CD4-positive, alpha-beta T cell treated with Interleukin-12 subunit alpha and Interleukin-12 subunit beta, for 1 hour (primary cell): ENCODE results near the gene USP6NL.
"Not testable (repeated sequence)": the region's sequence is repeated elsewhere in the genome, so short reads cannot be mapped to it uniquely, and the experiment has no call there.

Experiments used
- DNase-seq: peaks from one replicate; pipeline ENCODE4 v3.0.0-alpha.2; 2020

The USP6NL gene

DNA sequence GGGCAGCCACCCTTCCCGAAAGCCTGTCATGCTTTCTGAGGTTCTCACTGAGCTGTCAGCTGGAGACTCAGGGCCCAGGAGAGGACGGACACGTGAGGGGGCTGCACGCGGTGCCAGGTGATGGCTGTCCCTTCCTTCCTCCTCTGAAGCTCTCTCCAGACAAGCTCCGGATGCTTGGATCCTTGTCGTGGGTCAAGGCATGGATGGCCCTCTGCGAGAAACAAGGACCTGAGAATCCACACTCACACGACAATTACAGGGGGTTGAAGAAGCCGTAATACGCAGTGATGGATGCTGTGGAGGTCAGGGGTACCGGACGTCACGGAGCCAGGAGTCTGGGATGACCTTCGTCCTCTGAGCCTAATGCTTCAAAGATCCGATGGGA, 170.3 kb downstream of the USP6NL start:
- no peak for DNase-seq

- peak; percentile 6 for DNase-seq
Observed at GRCh38 chr10:11440250-11441150, 170.9 kb downstream of the USP6NL start.

GRCh38 chr10:11439523-11440053, 171.9 kb downstream of the USP6NL start:
- DNase-seq, result no peak

DNA sequence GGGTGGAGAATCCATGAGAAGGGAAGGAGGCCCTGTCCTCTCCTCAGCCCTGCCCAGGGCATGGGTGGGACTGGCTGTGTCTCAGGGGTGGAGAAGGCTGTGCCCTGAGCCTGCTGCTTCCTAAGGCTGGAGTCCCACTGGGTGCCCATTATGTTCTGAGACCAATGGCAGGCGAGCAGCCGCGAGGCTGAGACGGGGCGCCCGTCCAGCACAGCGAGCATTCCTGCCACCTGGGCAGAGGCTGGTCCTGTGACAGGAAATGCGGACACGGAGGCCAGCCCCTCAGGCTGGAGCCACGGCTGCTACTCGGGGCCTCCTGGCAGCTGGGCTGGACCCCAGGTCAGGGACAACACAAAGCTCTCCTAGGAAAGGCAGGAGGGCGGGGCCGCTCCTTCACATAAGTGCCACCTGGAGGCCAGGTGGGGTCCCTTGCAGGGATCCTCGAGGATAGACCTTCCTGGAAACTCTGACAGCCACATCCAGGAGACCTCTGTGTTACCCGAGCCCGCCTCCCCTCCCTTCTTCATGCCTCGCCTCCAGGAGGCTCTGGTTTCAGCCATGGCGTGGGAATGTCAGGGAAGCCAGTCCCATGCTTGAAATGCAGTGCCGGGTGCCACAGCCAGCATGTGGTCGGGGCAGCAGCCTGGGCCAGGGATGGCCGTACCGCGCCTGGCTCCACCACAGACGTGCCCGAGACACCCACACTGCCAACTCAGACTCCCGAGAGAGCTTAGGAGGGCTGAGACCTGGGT, 173.9 kb downstream of the USP6NL start:
- DNase-seq, result no peak

- not testable (repeated sequence) for DNase-seq
Observed at GRCh38 chr10:11436445-11436844, 175.0 kb downstream of the USP6NL start.

- DNase-seq, result no peak
Observed at GRCh38 chr10:11435581-11435981, 175.9 kb downstream of the USP6NL start.

GRCh38 chr10:11434324-11434723, 177.1 kb downstream of the USP6NL start:
- DNase-seq, result no peak

DNA sequence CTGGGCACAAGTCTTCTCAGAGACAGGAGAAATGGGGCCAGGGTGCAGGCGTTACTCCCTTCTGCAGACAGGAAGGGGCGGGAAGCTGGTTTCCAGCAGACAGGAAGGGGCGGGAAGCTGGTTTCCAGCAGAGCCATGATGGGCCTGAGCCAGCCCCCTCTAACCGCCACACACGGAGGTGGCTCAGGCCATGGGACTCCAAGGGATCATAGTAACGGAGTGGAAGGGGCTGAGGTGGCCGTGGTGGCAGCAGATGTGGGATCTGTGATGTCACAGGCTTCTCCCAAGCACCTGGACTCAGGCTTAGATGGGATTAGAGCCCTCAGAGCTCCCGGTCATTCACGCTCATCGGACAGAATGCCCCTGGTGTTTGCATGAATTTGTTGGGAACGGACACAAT, 177.8 kb downstream of the USP6NL start:
- DNase-seq, result no peak

- no peak for DNase-seq
Observed at GRCh38 chr10:11431216-11431555, 180.3 kb downstream of the USP6NL start.

- no peak for DNase-seq
Observed at GRCh38 chr10:11430421-11431215, 180.8 kb downstream of the USP6NL start.

DNA sequence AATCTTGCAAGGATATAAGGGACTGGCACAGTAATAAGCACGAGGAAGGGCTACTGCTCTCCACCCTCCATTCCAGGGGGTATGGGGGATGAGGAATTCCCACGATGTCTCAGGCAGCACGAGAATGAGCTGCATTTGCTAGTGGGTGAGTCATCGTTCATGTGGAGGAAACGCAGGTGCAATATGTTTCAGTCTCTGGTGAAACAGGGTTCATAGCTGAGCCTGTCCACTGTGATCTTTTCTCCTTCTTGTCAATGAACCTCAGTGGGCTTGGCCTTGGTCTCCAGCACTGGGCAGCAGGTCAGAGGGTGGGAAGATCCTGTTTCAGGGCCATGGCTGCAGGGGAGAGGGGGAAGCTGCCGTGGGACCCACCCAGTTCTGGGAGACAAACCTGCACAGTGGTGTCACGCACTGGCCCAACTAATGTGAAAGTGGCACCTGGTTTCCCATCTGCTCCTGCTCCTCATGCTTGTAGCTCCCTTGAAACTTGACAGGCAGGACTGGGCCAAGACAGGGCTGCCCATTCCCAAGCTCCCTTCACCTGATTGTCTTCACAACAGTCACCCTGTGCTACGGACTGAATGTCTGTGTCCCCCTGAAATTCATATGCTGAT, 181.9 kb downstream of the USP6NL start:
- DNase-seq, result no peak

- DNase-seq, result no peak
Observed at GRCh38 chr10:11425676-11426075, 185.8 kb downstream of the USP6NL start.

- DNase-seq, result no peak
Observed at GRCh38 chr10:11425296-11425610, 186.2 kb downstream of the USP6NL start.

DNA sequence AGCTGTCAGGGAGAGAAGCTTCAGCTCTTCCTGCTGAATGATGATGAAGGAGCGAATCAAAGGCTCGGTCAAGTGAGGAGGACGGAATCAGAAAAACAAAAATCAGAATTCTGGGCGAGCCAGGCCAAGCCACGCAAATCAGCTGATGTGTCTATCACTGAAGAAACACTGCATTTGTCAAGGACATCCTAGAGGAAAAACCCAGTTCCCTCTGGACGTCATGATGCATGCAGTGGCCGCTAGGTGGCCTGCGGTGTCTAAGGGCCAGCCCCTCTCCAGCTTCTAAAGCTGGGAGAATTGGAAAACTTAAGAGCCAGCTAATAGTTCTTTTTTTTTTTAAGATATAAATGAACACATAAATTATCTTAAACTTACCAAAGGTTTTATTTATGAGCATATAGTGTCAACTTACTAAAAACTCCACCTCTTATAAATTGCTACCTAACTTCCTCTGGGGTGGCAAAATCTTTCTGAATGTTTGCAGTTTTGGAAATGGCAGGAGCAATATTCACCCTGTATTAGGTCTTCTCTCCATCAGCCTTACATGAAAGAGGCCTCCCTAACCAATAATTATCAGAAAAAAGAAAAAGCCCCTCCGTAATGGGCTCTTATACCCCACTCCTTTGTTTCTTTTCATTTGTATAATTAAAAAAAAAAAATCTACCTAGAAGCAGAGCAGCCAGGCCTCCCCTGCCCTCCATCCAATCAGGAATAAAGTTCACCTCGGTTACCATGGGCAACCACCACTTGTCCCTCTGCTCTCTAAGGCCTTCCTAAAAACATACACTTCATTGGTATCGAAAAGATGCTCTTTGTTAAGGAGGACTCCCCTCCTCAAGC, 186.8 kb downstream of the USP6NL start:
- no peak for DNase-seq

DNA sequence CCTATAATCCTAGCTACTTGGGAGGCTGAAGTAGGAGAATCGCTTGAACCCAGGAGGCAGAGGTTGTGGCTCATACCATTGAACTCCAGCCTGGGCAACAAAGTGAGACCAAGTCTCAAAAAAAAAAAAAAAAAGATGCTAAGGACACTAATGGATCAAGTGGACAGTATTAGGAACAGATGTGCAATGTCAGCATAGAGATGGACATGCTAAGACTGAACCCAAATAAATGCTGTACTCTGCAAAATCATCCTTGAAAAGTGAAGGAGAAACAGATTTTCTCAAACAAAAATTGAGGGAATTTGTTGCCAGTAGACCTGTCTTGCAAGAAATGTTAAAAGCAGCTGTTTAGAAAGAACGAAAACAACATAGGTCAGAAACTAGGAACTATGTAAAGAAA, 194.5 kb downstream of the USP6NL start:
- DNase-seq, result no peak

GRCh38 chr10:11415095-11415494, 196.4 kb downstream of the USP6NL start:
- no peak for DNase-seq

GRCh38 chr10:11414314-11415038, 197.0 kb downstream of the USP6NL start:
- no peak for DNase-seq

DNA sequence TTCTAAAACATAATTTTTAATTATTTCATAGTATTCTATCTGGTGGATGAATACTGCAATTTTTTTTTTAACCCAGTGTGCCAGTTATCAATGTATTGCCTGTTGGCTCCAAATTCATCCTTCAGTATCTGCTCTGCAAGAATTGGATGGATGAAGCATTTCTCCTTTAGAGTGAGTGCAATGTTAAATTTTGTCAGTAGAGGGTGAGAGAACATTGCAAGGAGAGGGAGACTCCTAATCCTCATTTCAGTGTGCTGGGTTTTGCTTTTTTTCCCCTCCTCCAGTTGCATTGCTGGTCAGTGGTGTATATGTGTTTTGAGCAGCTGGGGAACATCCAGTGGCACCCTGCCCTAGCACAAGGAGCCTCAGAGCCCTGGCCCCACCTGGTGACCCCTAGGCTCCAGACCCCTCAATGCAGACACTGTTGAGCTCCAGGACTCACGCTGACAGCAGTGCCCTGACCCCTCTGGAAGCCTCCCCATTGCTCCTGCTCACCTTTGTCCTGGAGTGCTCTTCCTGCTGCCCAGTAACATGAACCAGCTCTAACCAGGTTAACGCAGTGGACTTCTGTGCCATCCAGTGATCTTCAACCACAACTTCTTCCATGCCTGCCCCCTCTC, 199.4 kb downstream of the USP6NL start:
- DNase-seq, result no peak

DNA sequence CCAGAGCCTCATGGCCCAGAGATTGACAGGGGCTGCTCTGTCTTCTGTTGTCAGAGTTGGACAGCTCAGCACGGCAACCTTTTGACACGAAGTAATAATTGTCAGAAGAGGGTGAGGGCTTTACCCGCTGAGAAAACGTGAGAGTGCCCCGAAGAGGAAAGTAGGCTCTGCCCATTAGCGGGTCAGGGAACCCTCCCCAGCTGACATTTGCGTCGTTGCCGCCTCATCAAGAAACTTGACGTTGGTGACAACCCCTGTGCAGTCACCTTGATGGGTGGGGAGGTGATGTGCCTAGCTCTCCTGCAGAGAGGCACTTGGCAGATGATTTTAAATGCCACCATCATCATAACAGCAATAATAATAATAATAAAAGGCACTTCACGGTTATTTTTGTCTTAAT, 202.1 kb downstream of the USP6NL start:
- DNase-seq, result no peak

DNA sequence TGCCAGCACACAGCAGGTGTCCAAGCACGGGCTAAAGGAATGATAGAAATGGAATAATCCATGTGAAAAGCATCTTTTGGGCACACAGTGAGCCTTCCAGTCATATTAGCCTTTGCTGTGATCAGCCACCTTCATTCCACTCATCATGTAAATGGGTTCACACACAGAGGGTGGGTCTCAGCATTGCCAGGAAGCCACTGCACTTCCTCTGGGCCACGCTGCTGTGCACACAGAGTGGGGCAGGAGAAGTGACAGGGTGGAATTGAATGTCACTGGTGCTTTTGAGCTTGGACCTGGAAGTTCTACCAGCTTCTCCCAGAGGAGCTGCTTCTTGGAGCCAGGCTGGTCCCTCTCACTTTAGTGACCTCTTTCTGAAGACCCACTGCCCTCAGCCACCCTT, 203.5 kb downstream of the USP6NL start:
- peak; percentile 30 for DNase-seq

DNA sequence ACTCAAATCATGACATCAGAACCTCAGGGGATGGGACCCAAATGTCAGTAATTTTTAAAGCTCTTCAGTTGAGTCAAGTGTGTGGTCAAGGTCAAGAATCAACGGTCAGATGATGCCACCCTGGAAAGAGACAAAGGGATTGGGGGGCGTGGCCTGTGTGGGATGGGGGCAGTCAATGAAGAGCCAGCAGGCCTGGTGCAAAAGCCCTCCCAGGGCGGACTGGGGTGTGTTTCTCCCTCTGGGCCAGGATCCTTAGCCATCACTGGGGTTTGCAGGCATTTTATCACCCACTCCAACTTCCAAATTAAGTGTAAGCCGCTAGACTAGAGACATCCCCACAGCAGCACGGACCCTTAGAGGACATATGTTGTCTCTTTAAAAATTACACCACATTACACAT, 204.7 kb downstream of the USP6NL start:
- no peak for DNase-seq
